ENCODE results near the gene SH3RF3.
"Not testable (repeated sequence)": the region's sequence is repeated elsewhere in the genome, so short reads cannot be mapped to it uniquely, and the experiment has no call there.

SH3RF3 gene

DNA sequence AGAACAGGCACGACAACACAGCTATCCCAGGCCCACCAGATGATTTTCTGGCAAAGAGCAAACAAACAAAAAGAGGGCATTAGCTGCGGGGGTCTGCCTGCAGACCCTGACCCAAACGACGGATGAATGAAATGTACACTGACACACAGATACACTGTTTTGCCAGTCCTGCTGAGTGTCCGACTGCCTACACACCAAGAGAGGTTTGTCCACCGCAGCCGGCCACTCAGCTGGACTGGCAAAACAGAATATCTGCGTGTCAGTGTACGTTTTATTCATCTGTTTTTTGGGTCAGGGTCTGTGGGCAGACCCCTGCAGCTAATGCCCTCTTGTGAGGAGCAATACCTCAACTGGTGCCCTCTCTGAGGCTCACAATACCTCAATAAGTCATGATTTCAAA, 10.7 kb upstream of the SH3RF3 start:
- no peak for DNase-seq

GRCh38 chr2:109120166-109120565, 8.8 kb upstream of the SH3RF3 start:
- no peak for DNase-seq

- DNase-seq = not testable (repeated sequence)
Observed at GRCh38 chr2:109120686-109121085, 8.3 kb upstream of the SH3RF3 start.

DNA sequence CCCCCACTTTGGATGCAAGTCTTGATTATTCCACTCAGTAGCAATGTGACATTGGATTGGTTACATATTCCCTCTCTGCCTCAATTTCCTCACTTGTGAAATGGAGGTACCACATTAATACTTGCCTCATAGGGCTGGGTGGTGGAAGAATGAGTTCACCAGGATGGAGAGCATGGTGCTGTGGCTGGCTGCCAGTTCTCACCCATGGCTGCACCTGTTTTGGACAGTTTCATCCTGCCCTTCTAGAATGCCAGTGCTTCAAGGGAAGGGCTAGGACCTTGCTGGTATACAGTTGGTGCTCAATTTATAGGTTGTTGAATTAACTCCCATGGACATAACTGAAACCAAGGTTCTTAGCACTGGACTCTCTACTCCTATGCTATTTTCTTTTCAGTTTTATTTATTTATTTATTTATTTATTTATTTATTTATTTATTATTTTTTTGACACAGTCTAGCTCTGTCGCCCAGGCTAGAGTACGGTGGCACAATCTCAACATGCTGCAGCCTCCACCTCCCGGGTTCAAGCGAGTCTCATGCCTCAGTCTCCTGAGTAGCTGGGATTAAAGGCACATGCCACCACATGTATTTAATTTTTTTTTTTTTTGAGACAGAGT, 5.3 kb upstream of the SH3RF3 start:
- no peak for DNase-seq

GRCh38 chr2:109124982-109125592, 3.9 kb upstream of the SH3RF3 start:
- DNase-seq = no peak

DNA sequence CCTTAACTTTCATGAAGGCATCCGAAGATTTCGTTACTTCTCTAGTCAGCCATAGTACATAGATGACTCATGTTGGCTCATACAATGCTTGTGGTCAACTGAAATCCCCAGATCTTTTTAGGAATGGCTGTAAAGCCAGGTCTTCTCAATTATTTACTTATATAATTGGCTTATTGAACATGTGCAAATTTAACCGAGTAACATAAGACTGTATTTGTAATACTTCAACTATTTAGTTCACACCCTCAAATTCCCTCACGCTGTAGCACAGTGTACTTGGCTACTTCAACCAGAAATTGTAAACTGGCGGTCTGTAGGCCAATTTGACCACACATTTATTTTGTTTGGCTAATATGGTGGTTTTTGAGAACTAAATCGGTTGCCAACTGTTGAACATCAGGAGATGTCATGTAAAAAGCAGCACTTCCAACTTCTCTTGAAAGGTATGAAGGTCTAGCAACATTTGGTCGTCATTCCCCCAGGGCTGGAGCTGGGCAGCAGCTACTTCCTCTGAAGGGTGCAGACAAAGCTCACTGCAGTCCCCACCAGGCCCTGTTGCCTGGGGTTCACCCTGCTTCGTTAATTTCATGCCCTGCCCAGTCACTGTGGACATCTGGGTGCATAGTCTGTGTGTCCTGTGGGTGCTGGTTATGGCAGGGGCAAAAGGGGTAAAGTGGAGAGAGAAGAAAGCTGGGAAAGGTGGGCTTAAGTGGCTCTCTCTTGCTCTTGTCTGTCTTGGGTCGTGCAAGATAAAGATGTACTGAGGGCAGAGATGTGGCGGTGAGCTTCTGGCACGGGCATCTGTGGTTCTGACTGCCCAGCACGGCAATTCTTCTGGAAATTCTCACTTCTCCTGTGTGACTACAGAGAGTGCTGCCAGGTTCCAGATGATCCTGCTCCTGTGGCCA, 3.2 kb upstream of the SH3RF3 start:
- no peak for DNase-seq

DNA sequence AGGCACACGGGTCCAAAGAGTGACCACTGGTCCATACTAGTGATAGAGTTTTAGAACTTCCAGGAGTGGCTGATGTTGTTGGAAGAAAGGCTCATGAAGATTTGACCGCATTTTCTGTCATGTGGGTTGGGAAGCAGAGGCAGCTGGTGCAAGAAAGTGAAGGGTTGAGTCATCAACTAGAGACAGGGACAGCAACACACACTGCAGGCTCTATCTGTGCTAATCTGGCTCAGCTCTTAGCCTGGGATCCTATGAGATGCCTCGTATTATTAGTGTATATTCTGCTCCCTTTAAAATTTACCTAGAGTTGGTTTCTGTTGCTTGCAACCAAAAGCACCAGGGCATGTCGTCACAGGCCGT, 2.5 kb upstream of the SH3RF3 start:
- DNase-seq = no peak

DNA sequence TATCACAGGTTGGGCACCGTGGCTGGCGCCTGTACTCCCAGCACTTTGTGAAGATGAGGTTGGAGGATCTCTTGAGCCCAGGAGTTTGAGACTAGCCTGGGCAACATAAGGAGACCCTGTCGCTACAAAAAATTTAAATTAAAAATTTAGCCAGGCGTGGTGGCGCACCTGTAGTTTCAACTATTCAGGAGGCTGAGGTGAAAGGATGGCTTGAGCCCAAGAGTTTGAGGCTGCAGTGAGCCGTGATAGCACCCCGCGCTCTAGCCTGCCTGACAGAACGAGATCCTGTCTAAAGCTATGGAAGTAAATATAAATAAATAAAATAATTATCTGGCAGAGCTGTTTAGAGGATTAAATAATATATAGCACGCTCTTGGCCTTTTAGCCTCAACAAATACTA, 1.4 kb upstream of the SH3RF3 start:
- no peak for DNase-seq

DNA sequence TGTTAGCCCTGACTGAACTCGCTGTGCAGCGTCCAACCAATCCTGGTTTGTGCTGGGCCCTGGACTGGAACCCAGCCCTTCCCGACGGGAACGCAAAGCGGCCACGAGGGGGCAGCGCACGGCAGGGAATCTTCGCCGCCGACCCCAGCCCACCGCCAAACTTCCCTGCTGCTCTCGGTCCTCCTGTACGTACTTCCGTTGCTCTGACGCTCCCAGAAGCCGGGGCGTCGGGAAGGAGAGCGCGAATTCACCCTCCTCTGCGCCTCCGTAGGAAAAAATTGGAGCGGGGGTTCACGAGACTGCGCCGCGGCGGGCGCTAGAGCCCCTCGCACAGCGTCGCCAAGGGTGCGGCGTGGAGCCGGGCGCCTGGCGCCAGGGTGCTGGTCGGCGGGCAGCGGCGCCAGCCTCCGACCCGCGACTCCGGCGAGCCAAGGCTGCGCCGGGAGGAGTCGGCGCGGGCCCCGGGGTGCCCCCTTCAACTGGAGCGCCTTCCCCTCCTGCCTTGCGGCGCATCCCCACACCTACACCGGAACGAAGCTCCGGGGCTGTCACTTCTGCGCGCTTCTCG, 873 bp upstream of the SH3RF3 start:
- peak; percentile 62 for DNase-seq

DNA sequence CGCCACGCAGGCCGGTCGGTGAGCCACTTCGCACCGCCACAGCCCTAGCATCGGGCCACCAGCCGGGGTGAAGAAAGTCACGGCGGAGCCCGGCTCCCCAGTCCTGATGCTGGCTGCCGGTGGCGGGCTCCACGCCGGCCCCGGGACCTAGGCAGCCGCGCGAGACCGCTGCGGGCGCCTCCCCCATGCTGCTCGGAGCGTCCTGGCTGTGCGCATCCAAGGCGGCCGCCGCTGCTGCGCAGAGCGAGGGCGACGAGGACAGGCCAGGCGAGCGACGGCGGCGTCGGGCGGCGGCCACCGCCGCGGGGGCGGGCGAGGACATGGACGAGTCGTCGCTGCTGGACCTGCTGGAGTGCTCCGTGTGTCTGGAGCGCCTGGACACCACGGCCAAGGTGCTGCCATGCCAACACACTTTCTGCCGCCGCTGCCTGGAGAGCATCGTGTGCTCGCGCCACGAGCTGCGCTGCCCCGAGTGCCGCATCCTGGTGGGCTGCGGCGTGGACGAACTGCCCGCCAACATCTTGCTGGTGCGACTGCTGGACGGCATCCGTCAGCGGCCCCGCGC, 433 bp downstream of the SH3RF3 start:
- peak; percentile 11 for DNase-seq

DNA sequence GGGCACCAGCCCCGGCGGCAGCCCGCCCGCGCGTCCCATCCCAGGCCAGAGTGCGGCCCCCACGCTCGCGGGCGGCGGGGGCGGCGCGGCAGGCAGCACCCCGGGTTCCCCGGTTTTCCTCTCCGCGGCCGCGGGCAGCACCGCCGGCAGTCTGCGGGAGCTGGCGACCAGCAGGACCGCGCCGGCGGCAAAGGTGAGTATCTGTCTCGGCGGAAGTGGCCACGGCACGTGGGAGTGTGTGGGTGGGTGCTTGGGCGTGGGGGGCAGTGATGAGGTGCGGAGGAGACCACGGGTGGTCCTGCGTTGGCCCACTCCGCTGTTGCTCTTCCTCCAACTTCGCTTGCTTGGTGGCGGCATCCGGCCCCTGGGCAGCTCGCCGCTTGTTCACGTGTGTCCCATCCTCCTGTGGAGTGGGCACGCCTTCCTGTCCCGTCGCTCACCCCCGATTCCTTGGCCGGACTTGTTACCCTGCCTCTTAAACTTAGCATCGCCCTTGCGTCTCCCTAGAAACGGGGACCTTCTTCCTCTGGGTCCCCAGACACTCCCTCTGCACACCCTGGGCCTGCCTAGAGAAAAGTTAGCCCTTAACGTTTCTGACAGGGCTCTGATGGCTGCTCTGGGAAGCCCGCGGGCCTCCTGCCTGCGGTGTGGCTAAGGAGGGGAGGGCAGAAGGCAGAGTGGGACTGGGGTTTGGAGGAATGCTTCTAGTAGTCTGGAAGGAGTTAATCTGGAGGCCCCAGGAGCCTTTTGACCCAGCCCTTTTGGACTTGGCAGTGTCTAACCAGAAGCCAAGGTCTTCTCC, 1.1 kb downstream of the SH3RF3 start:
- DNase-seq = no peak

- no peak for DNase-seq
Observed at GRCh38 chr2:109130723-109130995, 1.7 kb downstream of the SH3RF3 start.

- no peak for DNase-seq
Observed at GRCh38 chr2:109131777-109132176, 2.8 kb downstream of the SH3RF3 start.

DNA sequence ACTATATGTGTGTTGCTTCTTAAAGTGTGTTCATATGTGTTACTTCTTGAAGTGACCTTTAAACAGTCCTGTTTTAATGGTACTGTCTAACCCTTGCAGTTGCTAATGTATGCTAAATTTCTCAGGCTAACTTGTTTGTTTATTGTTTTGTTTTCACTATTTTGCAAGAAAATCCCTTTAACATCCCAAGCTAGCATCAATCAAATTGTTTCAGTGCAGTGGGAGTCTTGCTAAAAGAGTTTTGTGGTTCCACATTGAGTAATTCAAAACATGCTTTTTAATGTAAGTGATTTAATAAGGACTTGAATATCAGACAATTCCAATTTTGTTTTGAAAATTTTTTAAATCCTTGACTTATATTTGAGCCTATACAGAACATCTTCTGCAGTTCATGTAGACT, 3.6 kb downstream of the SH3RF3 start:
- DNase-seq = no peak

GRCh38 chr2:109133746-109134145, 4.7 kb downstream of the SH3RF3 start:
- no peak for DNase-seq

DNA sequence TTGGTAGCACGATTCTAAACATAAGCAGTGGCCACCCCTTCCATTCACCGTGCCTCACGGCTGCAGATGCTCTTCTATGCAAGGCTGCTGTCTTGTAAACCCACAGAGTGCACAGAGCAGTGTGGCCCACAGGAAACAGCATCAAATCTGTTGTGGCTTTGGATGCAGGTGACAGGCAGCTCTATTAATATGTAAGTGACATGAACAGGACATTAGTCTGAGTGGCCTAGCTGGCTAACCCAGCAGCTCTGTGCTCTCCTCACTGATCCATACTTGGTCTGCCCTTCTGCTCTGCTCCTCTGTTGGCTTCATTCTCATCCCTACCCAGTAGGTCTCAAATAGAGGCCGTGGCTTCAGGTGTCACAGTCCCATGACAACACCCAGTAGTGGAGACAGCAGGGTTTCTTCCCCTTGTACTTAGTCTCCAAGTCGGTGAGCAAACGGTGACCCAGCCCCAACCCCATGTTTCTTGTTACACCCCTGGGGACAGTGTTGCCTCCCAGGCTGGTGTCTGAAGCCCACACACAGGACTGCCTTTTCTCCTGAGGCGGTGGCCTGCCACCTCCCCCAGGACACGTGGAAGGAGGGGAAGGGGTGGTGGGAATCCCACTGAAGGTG, 5.8 kb downstream of the SH3RF3 start:
- DNase-seq = no peak

DNA sequence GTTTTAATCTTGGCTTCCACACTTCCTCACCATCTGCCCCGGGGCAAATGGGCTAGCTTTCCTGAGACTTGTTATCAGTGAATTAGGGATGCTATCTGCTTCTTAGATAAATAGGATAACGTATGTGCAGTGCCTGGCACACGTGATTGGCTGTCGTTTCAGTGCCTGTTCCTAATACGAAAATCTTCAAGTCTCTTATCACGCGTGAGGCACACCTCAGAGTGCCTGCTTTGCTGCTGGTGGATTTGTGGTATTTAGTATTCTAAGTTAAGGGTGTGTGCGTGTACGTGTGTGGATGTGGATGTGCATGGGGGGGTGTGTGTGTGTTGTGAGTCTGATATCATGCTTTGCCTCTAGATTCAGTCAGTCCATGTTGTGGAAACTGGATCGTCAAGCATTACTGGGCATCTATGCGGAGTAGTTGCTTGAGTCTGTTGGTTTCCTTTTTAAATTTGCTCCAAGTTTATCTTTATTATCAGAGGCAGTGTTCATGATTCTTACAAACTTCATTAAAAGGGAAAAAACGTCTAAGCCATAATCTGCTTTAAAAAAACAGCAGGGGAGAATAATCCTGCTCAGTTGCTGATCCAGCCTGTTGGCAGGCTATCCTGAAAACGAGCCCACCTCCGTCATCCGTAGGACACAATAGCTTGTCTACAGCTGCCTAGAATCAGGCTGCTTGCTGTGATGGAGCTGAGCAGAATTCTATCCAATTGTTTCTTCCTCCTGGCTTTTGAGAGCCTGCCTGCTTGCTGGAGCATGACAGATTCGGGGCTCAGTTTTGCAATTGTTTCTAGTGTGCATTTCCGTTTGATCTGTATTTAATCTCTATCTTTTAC, 6.6 kb downstream of the SH3RF3 start:
- no peak for DNase-seq

DNA sequence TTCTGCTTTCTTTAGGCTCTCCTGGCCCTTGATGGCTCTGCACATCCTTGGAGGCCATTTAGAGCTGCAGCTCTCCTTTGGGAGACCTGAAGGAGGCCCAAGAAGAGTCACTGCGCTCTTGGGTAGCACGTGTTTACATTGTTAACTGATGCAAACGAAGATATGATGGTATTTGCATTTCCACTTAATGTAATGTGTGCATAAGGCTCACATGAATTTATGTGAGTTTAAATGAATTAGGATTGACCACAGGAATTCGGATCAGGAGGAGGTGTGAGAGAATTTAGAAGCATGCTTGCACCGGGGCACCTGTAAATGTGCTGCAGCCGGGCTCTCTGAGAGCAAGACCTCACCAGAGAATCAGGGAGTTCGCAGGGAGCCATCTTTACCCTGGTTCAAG, 7.5 kb downstream of the SH3RF3 start:
- no peak for DNase-seq

GRCh38 chr2:109137616-109138015, 8.6 kb downstream of the SH3RF3 start:
- DNase-seq = no peak

- DNase-seq = no peak
Observed at GRCh38 chr2:109138449-109138848, 9.4 kb downstream of the SH3RF3 start.

DNA sequence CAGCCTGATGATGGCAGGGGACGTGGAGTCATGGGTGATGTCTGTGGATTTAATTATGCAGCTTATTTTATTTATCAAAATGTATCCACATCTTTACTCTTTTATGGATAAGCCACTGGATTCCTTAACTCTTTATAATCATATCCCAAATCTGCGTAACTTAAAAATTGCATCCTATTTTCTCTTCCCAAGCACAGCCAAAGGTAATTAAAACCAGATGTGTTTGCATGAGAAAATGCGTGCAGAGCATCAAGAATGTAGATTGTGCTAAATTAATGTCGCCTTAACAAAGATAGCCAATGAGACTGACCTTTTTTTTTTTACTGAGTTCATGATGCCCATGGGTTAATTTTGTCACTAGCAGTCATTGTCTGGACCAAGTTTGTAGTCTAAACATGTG, 10.0 kb downstream of the SH3RF3 start:
- DNase-seq = no peak

Data from CD4-positive, alpha-beta T cell treated with Interferon gamma for 1 hour (primary cell).